Body of pancreas (tissue), 4 donors: ENCODE results near the gene THNSL1.

Experiments
- POLR2A ChIP-seq, 3 donors: fragments of 450-650 bp; IDR thresholded peaks; one replicate each; pipeline ENCODE4 v1.6.1; 2016; ENCODE audit warnings: antibody characterized with exemption in 3 of 3, mild to moderate bottlenecking in 2 of 3
- TF ChIP-seq, protein P1 (sequence below), 7 experiments: fragments of 450-650 bp in 4 of 7; fragments of 200-600 bp in 3 of 7; sonication (generic) in 3 of 7; IDR thresholded peaks; one replicate each; pipeline ENCODE4 v1.5.1; 2016 to 2019; ENCODE audit warnings: antibody characterized with exemption in 7 of 7

DNA sequence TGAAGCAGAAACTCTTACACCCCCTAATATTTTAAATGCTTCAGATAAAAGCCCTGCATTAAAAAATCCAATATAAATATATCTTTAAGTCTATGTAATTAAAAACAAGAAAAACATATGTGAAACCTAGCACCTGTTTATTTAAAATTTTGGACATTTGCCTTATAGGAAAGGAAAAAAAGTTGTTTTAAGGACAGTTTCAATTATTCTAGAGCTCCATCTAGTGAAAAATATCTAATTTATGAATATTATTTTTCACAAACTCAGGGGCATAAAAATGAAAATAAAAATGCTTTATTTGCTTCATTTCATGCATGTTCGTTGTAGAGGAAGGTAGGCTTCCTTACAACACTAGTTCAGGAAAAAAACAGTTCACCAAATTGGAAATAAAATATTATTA is 26.5 kb upstream of the THNSL1 start:
- TF ChIP-seq, protein P1, sequence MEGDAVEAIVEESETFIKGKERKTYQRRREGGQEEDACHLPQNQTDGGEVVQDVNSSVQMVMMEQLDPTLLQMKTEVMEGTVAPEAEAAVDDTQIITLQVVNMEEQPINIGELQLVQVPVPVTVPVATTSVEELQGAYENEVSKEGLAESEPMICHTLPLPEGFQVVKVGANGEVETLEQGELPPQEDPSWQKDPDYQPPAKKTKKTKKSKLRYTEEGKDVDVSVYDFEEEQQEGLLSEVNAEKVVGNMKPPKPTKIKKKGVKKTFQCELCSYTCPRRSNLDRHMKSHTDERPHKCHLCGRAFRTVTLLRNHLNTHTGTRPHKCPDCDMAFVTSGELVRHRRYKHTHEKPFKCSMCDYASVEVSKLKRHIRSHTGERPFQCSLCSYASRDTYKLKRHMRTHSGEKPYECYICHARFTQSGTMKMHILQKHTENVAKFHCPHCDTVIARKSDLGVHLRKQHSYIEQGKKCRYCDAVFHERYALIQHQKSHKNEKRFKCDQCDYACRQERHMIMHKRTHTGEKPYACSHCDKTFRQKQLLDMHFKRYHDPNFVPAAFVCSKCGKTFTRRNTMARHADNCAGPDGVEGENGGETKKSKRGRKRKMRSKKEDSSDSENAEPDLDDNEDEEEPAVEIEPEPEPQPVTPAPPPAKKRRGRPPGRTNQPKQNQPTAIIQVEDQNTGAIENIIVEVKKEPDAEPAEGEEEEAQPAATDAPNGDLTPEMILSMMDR (IDR thresholded peaks at IDR 0.05), result peak in 4 of 7 experiments; percentile 25 to 41 (median 32)
- no peak for TF ChIP-seq POLR2A (IDR thresholded peaks at IDR 0.05)
